Measurements from ENCODE around the gene KDM5B. TPM values are rescaled to one million over a fixed set of nuclear protein-coding genes. Genes with fewer than 3 reads are reported as not detected.
"Not testable (repeated sequence)": the region's sequence is repeated elsewhere in the genome, so short reads cannot be mapped to it uniquely, and the experiment has no call there.

The KDM5B gene
- total and polyA plus RNA-seq, 9 donors, result 19.6 to 80.3 (median 53.7) TPM

DNA sequence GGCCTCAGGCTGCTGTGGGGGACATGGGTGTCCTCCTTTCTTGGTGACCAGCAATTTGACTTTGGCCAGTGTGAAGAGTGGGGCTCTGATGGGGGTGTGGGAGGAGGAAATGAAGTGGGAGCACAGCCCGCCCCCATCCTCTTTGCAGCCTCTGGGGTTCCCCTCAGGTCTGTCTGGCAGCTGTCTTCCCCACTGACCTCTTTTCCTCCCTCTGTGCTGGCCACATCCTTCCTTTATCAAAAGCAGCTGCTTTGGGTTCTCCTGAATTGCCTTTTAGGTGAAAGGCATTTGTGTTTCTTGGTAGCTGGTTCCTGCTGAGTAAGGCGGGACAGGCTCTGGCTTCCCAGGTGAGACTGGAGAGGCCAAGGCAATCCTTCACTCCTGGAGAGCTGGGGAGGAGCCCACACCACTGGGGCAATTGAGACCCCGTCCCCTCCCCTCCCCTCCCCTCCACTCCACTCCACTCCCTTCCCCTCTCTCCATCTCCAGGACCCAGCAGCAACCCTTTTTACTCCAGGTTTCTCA is 27.4 kb upstream of the KDM5B start:
- DNase-seq, result no peak
- intact Hi-C loops (cut with DNase I), result loop anchor here in 1 of 4 donors (1.0 kb wide), 1 partner anchor 28 kb away; no protein-coding TSS in a partner anchor
- Histone ChIP-seq H3K27me3 (no peaks in the 10 kb centered on the region), H3K27ac (no peak overlapping the region), H3K9me3 (no peaks in the 10 kb centered on the region), H3K4me3 (no peak overlapping the region), H3K4me1 (ENCODE audit: insufficient read depth) (no peaks in the 10 kb centered on the region), H3K36me3 (no peaks in the 10 kb centered on the region)
- TF ChIP-seq POLR2A (IDR thresholded peaks at IDR 0.05) (no peak), EP300 (IDR thresholded peaks at IDR 0.05) (no peak)
- TF ChIP-seq, protein P1, sequence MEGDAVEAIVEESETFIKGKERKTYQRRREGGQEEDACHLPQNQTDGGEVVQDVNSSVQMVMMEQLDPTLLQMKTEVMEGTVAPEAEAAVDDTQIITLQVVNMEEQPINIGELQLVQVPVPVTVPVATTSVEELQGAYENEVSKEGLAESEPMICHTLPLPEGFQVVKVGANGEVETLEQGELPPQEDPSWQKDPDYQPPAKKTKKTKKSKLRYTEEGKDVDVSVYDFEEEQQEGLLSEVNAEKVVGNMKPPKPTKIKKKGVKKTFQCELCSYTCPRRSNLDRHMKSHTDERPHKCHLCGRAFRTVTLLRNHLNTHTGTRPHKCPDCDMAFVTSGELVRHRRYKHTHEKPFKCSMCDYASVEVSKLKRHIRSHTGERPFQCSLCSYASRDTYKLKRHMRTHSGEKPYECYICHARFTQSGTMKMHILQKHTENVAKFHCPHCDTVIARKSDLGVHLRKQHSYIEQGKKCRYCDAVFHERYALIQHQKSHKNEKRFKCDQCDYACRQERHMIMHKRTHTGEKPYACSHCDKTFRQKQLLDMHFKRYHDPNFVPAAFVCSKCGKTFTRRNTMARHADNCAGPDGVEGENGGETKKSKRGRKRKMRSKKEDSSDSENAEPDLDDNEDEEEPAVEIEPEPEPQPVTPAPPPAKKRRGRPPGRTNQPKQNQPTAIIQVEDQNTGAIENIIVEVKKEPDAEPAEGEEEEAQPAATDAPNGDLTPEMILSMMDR (IDR thresholded peaks at IDR 0.05), result no peak
- WGBS, 3 donors, result 37 to 55% (median 48%) methylated on average over 3 of the region's 3 CpGs

DNA sequence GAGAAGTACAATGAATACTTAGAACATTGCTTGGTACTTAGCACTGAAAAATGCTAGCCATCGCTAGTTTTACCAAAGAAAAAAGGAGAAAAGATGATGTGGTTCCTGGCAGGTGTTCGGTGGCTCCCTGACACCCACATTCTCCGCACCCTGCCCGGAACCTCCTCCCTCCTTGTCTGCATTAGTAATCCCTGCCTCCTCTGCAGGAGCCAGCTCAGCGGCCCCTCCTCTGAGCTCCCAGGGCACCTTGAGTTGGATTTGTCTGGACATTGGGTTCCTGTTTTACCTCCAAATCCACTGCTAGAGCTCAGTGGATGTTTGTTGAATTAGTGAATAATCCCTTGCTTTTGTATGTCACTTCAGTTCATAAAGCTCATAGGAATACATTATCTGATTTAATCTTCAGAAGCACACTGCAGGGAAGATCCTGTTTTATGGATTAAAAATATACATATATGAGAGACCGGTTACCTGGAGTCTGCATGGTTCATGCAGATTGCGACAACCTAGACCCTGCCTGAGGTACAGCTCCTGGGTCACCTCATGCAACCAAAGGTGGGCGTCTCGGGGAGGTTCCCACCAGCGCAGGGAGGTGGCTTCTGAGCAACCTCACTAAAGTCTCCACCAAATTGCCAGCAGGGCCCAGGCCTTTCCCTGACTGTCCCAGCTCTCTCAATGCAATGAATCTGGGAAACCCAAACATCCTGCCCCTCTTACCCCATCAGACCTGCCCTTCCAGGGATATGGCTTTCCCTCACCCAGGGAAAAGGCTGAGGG is 26.7 kb upstream of the KDM5B start:
- H3K36me3 ChIP-seq, result no peaks in the 10 kb centered on the region
- 80 to 85% (median 80%) methylated on average over 10 of the region's 10 CpGs for WGBS, 3 donors
- TF ChIP-seq, protein P1 (IDR thresholded peaks at IDR 0.05), result no peak
- no peaks in the 10 kb centered on the region for H3K4me1 ChIP-seq (ENCODE audit: insufficient read depth)
- H3K9me3 ChIP-seq, result no peaks in the 10 kb centered on the region
- H3K27me3 ChIP-seq, result no peaks in the 10 kb centered on the region
- H3K4me3 ChIP-seq, result no peak overlapping the region
- H3K27ac ChIP-seq, result no peak overlapping the region
- no peak for DNase-seq
- intact Hi-C loops (cut with DNase I), result loop anchor here in 1 of 4 donors (1.0 kb wide), 1 partner anchor 28 kb away; no protein-coding TSS in a partner anchor

DNA sequence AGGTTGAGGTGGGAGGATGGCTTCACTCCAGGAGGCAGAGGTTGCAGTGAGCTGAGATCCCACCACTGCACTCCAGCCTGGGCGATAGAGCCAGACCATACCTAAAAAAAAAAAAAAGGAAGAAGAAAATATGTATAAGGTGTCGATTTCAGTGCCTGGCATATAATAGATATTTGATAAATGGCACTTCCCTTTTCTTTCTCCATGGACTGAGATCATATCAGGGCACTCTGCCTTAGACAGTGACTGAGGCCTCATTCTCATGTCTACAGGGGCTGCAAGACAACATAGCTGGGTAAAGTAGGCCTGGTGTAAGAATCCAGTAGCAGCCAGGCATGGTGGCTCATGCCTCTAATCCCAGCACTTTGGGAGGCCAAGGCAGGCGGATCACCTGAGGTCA is 23.7 kb upstream of the KDM5B start:
- H3K27ac ChIP-seq, result no peak overlapping the region
- WGBS, 3 donors, result 72 to 85% (median 84%) methylated on average over 3 of the region's 3 CpGs
- H3K36me3 ChIP-seq, result no peaks in the 10 kb centered on the region
- no peak for DNase-seq
- intact Hi-C loops (cut with DNase I), result no loop called here
- no peak overlapping the region for H3K4me3 ChIP-seq
- H3K27me3 ChIP-seq, result no peaks in the 10 kb centered on the region
- H3K4me1 ChIP-seq (ENCODE audit: insufficient read depth), result no peaks in the 10 kb centered on the region
- TF ChIP-seq, protein P1 (IDR thresholded peaks at IDR 0.05), result no peak
- TF ChIP-seq POLR2A (IDR thresholded peaks at IDR 0.05) (no peak), EP300 (IDR thresholded peaks at IDR 0.05) (no peak)
- no peaks in the 10 kb centered on the region for H3K9me3 ChIP-seq

DNA sequence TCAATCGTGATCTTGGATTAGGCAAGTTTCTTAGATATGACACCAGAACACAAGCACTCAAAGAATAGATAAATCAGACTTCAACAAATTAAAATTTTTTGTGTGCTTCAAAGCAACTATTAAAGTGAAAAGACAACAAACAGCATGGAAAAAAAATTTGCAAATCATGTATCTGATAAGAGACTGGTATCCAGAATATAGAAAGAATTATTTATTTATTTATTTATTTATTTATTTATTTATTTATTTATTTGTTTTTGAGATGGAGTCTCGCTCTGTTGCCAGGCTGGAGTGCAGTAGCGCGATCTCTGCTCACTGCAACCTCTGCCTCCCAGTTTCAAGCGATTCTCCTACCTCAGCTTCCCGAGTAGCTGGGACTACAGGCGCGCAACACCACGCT is 21.0 kb upstream of the KDM5B start:
- WGBS, 3 donors, result 93 to 96% (median 96%) methylated on average over 9 of the region's 9 CpGs
- DNase-seq, H3K27me3 ChIP-seq: not testable (repeated sequence)

DNA sequence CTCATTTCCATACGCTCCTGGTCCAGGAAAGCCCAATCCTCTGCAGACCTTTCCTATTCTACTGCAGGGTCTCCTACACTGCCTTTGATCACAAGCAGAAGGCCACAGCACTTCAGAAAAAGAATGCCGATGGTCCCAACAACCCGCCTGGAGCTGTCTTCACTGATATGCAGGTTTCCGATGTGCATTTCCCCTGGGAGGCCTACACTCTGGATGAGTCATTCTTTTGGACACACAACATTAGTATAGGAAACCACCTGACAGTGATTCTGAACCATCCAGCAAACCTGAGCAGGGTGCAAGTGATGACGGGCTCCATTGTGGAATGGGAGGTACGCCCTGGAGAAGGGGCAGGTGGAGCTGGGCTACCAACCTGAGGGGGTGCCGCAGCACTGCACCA is 17.5 kb upstream of the KDM5B start:
- no peak for DNase-seq
- no peaks in the 10 kb centered on the region for H3K27me3 ChIP-seq
- no peak overlapping the region for H3K4me3 ChIP-seq
- TF ChIP-seq, protein P1 (IDR thresholded peaks at IDR 0.05), result no peak
- no peaks in the 10 kb centered on the region for H3K4me1 ChIP-seq (ENCODE audit: insufficient read depth)
- intact Hi-C loops (cut with DNase I), result no loop called here
- no peaks in the 10 kb centered on the region for H3K9me3 ChIP-seq
- WGBS, 3 donors, result 88 to 92% (median 91%) methylated on average over 7 of the region's 7 CpGs
- H3K36me3 ChIP-seq, result no peaks in the 10 kb centered on the region
- no peak overlapping the region for H3K27ac ChIP-seq

More for the DNA sequence above, 21.0 kb upstream of the KDM5B start:
- H3K4me1 ChIP-seq (ENCODE audit: insufficient read depth); H3K4me3 ChIP-seq; H3K9me3 ChIP-seq; H3K27ac ChIP-seq; intact Hi-C loops (cut with DNase I); H3K36me3 ChIP-seq: not testable (repeated sequence)

Data from ovary (tissue), 9 donors.